SU-DHL-6 (cell line): ENCODE data around the gene MTRF1.

Source experiments
- H2AFZ ChIP-seq: fragments of 200-600 bp; sonication (generic); 2 replicates; pipeline ENCODE4 v1.6.1; 2014; ENCODE audit warnings: low read depth, mild to moderate bottlenecking, moderate library complexity, mixed read lengths, antibody characterized with exemption, low read length; ENCODE audit not compliant: severe bottlenecking
- H3F3A ChIP-seq: fragments of 200-600 bp; shearing (Covaris generic); 2 replicates; pipeline ENCODE4 v1.6.0; 2016; ENCODE audit warnings: antibody characterized with exemption, mild to moderate bottlenecking; ENCODE audit not compliant: insufficient read depth
- H3K27ac ChIP-seq: fragments of 200-600 bp; sonication (generic); 2 replicates; pipeline ENCODE4 v1.5.1; 2016; ENCODE audit warnings: low read depth, mild to moderate bottlenecking, low read length, moderate library complexity, mixed read lengths
- H3K27me3 ChIP-seq: fragments of 200-600 bp; sonication (generic), shearing (Covaris generic); 2 replicates; pipeline ENCODE4 v1.6.0; 2014; ENCODE audit warnings: mild to moderate bottlenecking, low read length
- H3K36me3 ChIP-seq: fragments of 200-600 bp; sonication (generic); 2 replicates; pipeline ENCODE4 v1.6.1; 2014; ENCODE audit warnings: mild to moderate bottlenecking, low read length, mixed read lengths
- H3K4me2 ChIP-seq: fragments of 300-600, 200-600 bp; shearing (Covaris generic), sonication (generic); 2 replicates; pipeline ENCODE4 v1.6.0; 2014; ENCODE audit warnings: low read length, low read depth, mild to moderate bottlenecking; ENCODE audit not compliant: poor library complexity, severe bottlenecking
- H3K4me3 ChIP-seq: fragments of 200-600 bp; sonication (generic); 2 replicates; pipeline ENCODE4 v1.5.1; 2014; ENCODE audit warnings: antibody characterized with exemption, low read length, mild to moderate bottlenecking, mixed read lengths; ENCODE audit not compliant: insufficient read depth, poor library complexity, severe bottlenecking
- H3K79me2 ChIP-seq: fragments of 200-600 bp; sonication (generic); 2 replicates; pipeline ENCODE4 v1.6.1; 2014; ENCODE audit warnings: mild to moderate bottlenecking, low read length, moderate library complexity; ENCODE audit not compliant: insufficient read depth
- H3K9ac ChIP-seq: fragments of 200-600 bp; sonication (generic); 2 replicates; pipeline ENCODE4 v1.7.0; 2014; ENCODE audit warnings: mild to moderate bottlenecking, low read length
- H3K9me2 ChIP-seq: fragments of 200-600 bp; sonication (generic); replicated peaks from 2 replicates; pipeline ENCODE4 v1.6.1; 2014; ENCODE audit warnings: low read length; ENCODE audit not compliant: insufficient read depth
- H3K9me3 ChIP-seq: fragments of 200-600 bp; sonication (generic); 2 replicates; pipeline ENCODE4 v1.6.1; 2014; ENCODE audit warnings: low read length, mixed read lengths; ENCODE audit not compliant: insufficient read depth
- H4K20me1 ChIP-seq: fragments of 200-600 bp; sonication (generic); 2 replicates; pipeline ENCODE4 v1.6.1; 2014; ENCODE audit warnings: low read depth, mild to moderate bottlenecking, antibody characterized with exemption, low read length, moderate library complexity, mixed read lengths
- EZH2phosphoT487 ChIP-seq: fragments of 200-600 bp; sonication (generic), shearing (Covaris generic); conservative IDR thresholded peaks from 2 replicates; pipeline ENCODE4 v1.6.1; 2018; ENCODE audit warnings: mild to moderate bottlenecking, antibody characterized with exemption, low read length, moderate library complexity, mixed read lengths
- TF ChIP-seq, protein P1 (sequence below): fragments of 200-600 bp; sonication (generic); IDR thresholded peaks from one replicate; pipeline ENCODE4 v1.5.1; 2017; ENCODE audit warnings: antibody characterized with exemption, mild to moderate bottlenecking, low read length, moderate library complexity; ENCODE audit not compliant: insufficient read depth, poor library complexity, severe bottlenecking

The MTRF1 gene

GRCh38 chr13:41213316-41213715, 50.1 kb downstream of the MTRF1 start:
- Histone ChIP-seq H3F3A (0 out of 2 replicates have a peak, but pooled peaks cover 4% of the 10 kb centered on the region), H3K4me2 (no peak overlapping the region), H3K4me3 (no peak overlapping the region), H3K9ac (no peak overlapping the region), H3K27me3 (no peaks in the 10 kb centered on the region), H3K9me3 (peaks cover 13% of the 10 kb centered on the region; the same call in 1 of the 2 replicates), H3K36me3 (peaks cover 13% of the 10 kb centered on the region; the same call in 1 of the 2 replicates), H4K20me1 (no peaks in the 10 kb centered on the region), H3K27ac (no peak overlapping the region), H3K9me2 (no peaks in the 10 kb centered on the region), H3K79me2 (no peaks in the 10 kb centered on the region), H2AFZ (no peak overlapping the region)
- TF ChIP-seq EZH2phosphoT487, result no peak
- TF ChIP-seq, protein P1, sequence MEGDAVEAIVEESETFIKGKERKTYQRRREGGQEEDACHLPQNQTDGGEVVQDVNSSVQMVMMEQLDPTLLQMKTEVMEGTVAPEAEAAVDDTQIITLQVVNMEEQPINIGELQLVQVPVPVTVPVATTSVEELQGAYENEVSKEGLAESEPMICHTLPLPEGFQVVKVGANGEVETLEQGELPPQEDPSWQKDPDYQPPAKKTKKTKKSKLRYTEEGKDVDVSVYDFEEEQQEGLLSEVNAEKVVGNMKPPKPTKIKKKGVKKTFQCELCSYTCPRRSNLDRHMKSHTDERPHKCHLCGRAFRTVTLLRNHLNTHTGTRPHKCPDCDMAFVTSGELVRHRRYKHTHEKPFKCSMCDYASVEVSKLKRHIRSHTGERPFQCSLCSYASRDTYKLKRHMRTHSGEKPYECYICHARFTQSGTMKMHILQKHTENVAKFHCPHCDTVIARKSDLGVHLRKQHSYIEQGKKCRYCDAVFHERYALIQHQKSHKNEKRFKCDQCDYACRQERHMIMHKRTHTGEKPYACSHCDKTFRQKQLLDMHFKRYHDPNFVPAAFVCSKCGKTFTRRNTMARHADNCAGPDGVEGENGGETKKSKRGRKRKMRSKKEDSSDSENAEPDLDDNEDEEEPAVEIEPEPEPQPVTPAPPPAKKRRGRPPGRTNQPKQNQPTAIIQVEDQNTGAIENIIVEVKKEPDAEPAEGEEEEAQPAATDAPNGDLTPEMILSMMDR, result no peak

GRCh38 chr13:41212881-41213280, 50.5 kb downstream of the MTRF1 start:
- H3K9me3 ChIP-seq, result peaks cover 13% of the 10 kb centered on the region; the same call in 1 of the 2 replicates
- H3K27ac ChIP-seq, result no peak overlapping the region
- no peaks in the 10 kb centered on the region for H3K9me2 ChIP-seq
- no peaks in the 10 kb centered on the region for H3K79me2 ChIP-seq
- H2AFZ ChIP-seq, result no peak overlapping the region
- H3K36me3 ChIP-seq, result peaks cover 13% of the 10 kb centered on the region; the same call in 1 of the 2 replicates
- H3K9ac ChIP-seq, result no peak overlapping the region
- TF ChIP-seq EZH2phosphoT487, result no peak
- TF ChIP-seq, protein P1, result no peak
- H3K27me3 ChIP-seq, result no peaks in the 10 kb centered on the region
- 0 out of 2 replicates have a peak, but pooled peaks cover 4% of the 10 kb centered on the region for H3F3A ChIP-seq
- H4K20me1 ChIP-seq, result no peaks in the 10 kb centered on the region
- H3K4me3 ChIP-seq, result no peak overlapping the region
- H3K4me2 ChIP-seq, result no peak overlapping the region

- no peak overlapping the region for H3K9ac ChIP-seq
- TF ChIP-seq, protein P1, result no peak
- TF ChIP-seq EZH2phosphoT487, result no peak
- no peak overlapping the region for H3K4me2 ChIP-seq
- H3K36me3 ChIP-seq, result peaks cover 4% of the 10 kb centered on the region; the same call in 1 of the 2 replicates
- no peaks in the 10 kb centered on the region for H3K9me2 ChIP-seq
- H4K20me1 ChIP-seq, result no peaks in the 10 kb centered on the region
- H3K9me3 ChIP-seq, result peaks cover 13% of the 10 kb centered on the region; the same call in 1 of the 2 replicates
- no peak overlapping the region for H3K4me3 ChIP-seq
- 0 out of 2 replicates have a peak, but pooled peaks cover under 1% of the 10 kb centered on the region for H3F3A ChIP-seq
- H3K27me3 ChIP-seq, result no peaks in the 10 kb centered on the region
- H2AFZ ChIP-seq, result no peak overlapping the region
- no peaks in the 10 kb centered on the region for H3K79me2 ChIP-seq
- H3K27ac ChIP-seq, result no peak overlapping the region
Observed at GRCh38 chr13:41211062-41211461, 52.3 kb downstream of the MTRF1 start.
